Testis (tissue), 2 donors: ENCODE measurements around the gene BNIP2.

Source experiments
- POLR2A ChIP-seq: fragments of 450-650 bp; IDR thresholded peaks from one replicate; pipeline ENCODE4 v1.6.1; 2017; ENCODE audit warnings: antibody characterized with exemption, mild to moderate bottlenecking, moderate library complexity
- TF ChIP-seq, protein P1 (sequence below), 3 experiments: fragments of 450-650 bp in 2 of 3; fragments of 200-600 bp in 1 of 3; sonication (generic) in 1 of 3; IDR thresholded peaks; one replicate each; pipeline ENCODE4 v1.5.1; 2016 to 2019; ENCODE audit warnings: antibody characterized with exemption in 3 of 3, mild to moderate bottlenecking in 2 of 3, moderate library complexity in 1 of 3

DNA sequence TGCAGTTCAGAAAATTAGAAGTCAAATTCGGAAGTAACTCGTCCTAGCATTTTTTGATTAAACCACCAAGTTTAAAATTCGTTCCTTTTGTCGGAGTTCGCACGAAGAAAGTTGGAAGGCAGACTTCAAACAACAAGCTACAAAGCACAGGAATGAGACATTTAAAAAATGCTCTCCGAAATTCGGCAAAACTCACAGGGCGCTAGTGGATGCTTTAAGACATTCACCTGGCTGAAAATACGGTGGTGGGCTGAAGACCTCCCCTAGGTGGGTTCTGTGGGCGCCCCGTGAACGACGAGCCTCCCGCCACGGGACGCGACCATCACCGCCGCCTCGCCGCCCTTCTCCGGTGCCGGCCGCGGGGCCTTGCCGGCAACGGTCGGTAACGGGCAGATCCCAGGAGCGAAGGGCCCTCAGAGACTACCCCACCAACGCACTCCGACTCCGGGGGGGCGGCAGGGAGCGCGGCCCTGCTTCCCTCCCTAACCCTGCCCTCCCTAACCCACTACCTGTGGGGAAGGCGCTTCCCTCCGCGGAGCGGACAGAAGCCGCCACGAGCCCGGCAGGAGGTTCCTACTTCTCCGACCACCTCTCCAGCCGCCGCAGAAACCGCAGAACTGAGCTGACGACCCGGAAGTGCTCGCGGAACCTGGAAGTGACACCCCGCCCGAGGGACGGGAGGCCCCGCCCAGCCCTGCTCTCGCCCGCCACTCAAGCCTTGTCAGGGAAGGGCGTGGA, 32.1 kb downstream of the BNIP2 start, which contains the start of gene GTF2A2:
- peak; percentile 27 for TF ChIP-seq POLR2A
- TF ChIP-seq, protein P1, sequence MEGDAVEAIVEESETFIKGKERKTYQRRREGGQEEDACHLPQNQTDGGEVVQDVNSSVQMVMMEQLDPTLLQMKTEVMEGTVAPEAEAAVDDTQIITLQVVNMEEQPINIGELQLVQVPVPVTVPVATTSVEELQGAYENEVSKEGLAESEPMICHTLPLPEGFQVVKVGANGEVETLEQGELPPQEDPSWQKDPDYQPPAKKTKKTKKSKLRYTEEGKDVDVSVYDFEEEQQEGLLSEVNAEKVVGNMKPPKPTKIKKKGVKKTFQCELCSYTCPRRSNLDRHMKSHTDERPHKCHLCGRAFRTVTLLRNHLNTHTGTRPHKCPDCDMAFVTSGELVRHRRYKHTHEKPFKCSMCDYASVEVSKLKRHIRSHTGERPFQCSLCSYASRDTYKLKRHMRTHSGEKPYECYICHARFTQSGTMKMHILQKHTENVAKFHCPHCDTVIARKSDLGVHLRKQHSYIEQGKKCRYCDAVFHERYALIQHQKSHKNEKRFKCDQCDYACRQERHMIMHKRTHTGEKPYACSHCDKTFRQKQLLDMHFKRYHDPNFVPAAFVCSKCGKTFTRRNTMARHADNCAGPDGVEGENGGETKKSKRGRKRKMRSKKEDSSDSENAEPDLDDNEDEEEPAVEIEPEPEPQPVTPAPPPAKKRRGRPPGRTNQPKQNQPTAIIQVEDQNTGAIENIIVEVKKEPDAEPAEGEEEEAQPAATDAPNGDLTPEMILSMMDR (IDR thresholded peaks at IDR 0.05), result no peak
